Calu3 (cell line): ENCODE results near the gene CTXND1. TPM values are rescaled to one million over a fixed set of nuclear protein-coding genes. Genes with fewer than 3 reads are reported as not detected.

Source experiments
- BruUV-seq: library from RNA; stranded (reverse); fragments of 400-500 nt; replicated peaks from 2 replicates; lab custom pipeline; 2021; lab: Mats Ljungman, UMichigan
- CTCF ChIA-PET: fragments of 300-600 bp; sonication (Branson Sonifier 250); formaldehyde crosslinking; loops from one replicate; lab custom pipeline; 2022; ENCODE audit warnings: antibody characterized with exemption; lab: Charles Lee
- DNase-seq: peaks from one replicate; pipeline ENCODE4 v3.0.0; 2022
- H3K27ac Mint-ChIP-seq: one replicate; pipeline ENCODE4 v1.8.0; 2022; ENCODE audit warnings: mixed read lengths; ENCODE audit not compliant: unreplicated experiment
- H3K27me3 Mint-ChIP-seq: one replicate; pipeline ENCODE4 v1.8.0; 2022; ENCODE audit warnings: mixed read lengths; ENCODE audit not compliant: unreplicated experiment
- H3K36me3 Mint-ChIP-seq: one replicate; pipeline ENCODE4 v1.8.0; 2022; ENCODE audit warnings: mild to moderate bottlenecking, moderate library complexity, mixed read lengths; ENCODE audit not compliant: insufficient read depth, unreplicated experiment
- H3K4me1 Mint-ChIP-seq: one replicate; pipeline ENCODE4 v1.8.0; 2022; ENCODE audit warnings: mild to moderate bottlenecking, low read depth, mixed read lengths; ENCODE audit not compliant: unreplicated experiment
- H3K4me3 Mint-ChIP-seq: one replicate; pipeline ENCODE4 v1.8.0; 2022; ENCODE audit warnings: mild to moderate bottlenecking, low read depth, moderate library complexity, mixed read lengths; ENCODE audit not compliant: unreplicated experiment
- H3K9me3 Mint-ChIP-seq: one replicate; pipeline ENCODE4 v1.8.0; 2022; ENCODE audit warnings: low read depth, mixed read lengths; ENCODE audit not compliant: unreplicated experiment
- intact Hi-C: fragments of 100-400 bp; cut with micrococcal nuclease; formaldehyde crosslinking; loops from one replicate; pipeline ENCODE4 v1.10.0; 2022; ENCODE audit not compliant: unreplicated experiment
- total RNA-seq: library from RNA; stranded (reverse); gene quantifications from 2 replicates; pipeline ENCODE4 v1.2.3, GENCODE V29; 2022
- TF ChIP-seq, protein P1 (sequence below): fragments of 200-600 bp; IDR thresholded peaks from one replicate; pipeline ENCODE4 v1.8.0; 2022; ENCODE audit warnings: antibody characterized with exemption; ENCODE audit not compliant: unreplicated experiment

Gene CTXND1
- total RNA-seq, 1 experiment from 2014 or later, result not detected

- Mint-ChIP-seq H3K4me3 (no peak overlapping the region), H3K27ac (no peak overlapping the region), H3K4me1 (no peaks in the 10 kb centered on the region), H3K27me3 (peaks cover 22% of the 10 kb centered on the region), H3K9me3 (peaks cover 5% of the 10 kb centered on the region), H3K36me3 (no peaks in the 10 kb centered on the region)
- no TSS peak for BruUV-seq
- TF ChIP-seq, protein P1, sequence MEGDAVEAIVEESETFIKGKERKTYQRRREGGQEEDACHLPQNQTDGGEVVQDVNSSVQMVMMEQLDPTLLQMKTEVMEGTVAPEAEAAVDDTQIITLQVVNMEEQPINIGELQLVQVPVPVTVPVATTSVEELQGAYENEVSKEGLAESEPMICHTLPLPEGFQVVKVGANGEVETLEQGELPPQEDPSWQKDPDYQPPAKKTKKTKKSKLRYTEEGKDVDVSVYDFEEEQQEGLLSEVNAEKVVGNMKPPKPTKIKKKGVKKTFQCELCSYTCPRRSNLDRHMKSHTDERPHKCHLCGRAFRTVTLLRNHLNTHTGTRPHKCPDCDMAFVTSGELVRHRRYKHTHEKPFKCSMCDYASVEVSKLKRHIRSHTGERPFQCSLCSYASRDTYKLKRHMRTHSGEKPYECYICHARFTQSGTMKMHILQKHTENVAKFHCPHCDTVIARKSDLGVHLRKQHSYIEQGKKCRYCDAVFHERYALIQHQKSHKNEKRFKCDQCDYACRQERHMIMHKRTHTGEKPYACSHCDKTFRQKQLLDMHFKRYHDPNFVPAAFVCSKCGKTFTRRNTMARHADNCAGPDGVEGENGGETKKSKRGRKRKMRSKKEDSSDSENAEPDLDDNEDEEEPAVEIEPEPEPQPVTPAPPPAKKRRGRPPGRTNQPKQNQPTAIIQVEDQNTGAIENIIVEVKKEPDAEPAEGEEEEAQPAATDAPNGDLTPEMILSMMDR, result no peak
- intact Hi-C loops, result no loop called here
- CTCF ChIA-PET, result no interaction called here
- no peak for DNase-seq
Observed at GRCh38 chr15:80214910-80215309, 37.1 kb downstream of the CTXND1 start.

- BruUV-seq, result no TSS peak
- Mint-ChIP-seq H3K27ac (no peak overlapping the region), H3K9me3 (peaks cover 5% of the 10 kb centered on the region), H3K27me3 (peaks cover 33% of the 10 kb centered on the region), H3K4me3 (no peak overlapping the region), H3K36me3 (no peaks in the 10 kb centered on the region), H3K4me1 (peaks cover 5% of the 10 kb centered on the region)
- intact Hi-C loops, result no loop called here
- CTCF ChIA-PET, result no interaction called here
- TF ChIP-seq, protein P1, result no peak
- no peak for DNase-seq
Observed at GRCh38 chr15:80211976-80212375, 40.0 kb downstream of the CTXND1 start.

GRCh38 chr15:80210611-80211573 is 41.1 kb downstream of the CTXND1 start:
- no TSS peak for BruUV-seq
- peaks cover 5% of the 10 kb centered on the region for H3K4me1 Mint-ChIP-seq
- H3K27me3 Mint-ChIP-seq, result peaks cover 44% of the 10 kb centered on the region
- intact Hi-C loops, result no loop called here
- CTCF ChIA-PET, result no interaction called here
- TF ChIP-seq, protein P1, result no peak
- peaks cover 5% of the 10 kb centered on the region for H3K9me3 Mint-ChIP-seq
- H3K27ac Mint-ChIP-seq, result no peak overlapping the region
- DNase-seq, result no peak
- H3K36me3 Mint-ChIP-seq, result no peaks in the 10 kb centered on the region
- no peak overlapping the region for H3K4me3 Mint-ChIP-seq

- Mint-ChIP-seq H3K4me3 (no peak overlapping the region), H3K9me3 (peaks cover 5% of the 10 kb centered on the region), H3K27ac (no peak overlapping the region), H3K4me1 (peaks cover 5% of the 10 kb centered on the region), H3K36me3 (no peaks in the 10 kb centered on the region), H3K27me3 (peaks cover 57% of the 10 kb centered on the region)
- CTCF ChIA-PET, result no interaction called here
- no TSS peak for BruUV-seq
- TF ChIP-seq, protein P1, result no peak
- intact Hi-C loops, result no loop called here
- DNase-seq, result no peak
Observed at GRCh38 chr15:80208758-80209734, 43.0 kb downstream of the CTXND1 start.
